Endothelial cell of umbilical vein (primary cell): ENCODE results near the gene SKAP1. TPM values are rescaled to one million over a fixed set of nuclear protein-coding genes. Genes with fewer than 3 reads are reported as not detected.

Experiments used
- BruUV-seq: library from RNA; stranded (reverse); fragments of 400-500 nt; replicated peaks from 2 replicates; lab custom pipeline; 2021; lab: Mats Ljungman, UMichigan
- CTCF ChIA-PET: fragments of 300-600, 350-600 bp; sonication (Branson Sonifier 250); formaldehyde crosslinking; loops from one replicate; lab custom pipeline; 2021; ENCODE audit warnings: antibody characterized with exemption, inconsistent platforms; lab: Charles Lee
- POLR2A ChIA-PET: fragments of 300-600, 350-600 bp; sonication (Branson Sonifier 250); formaldehyde crosslinking; loops from one replicate; lab custom pipeline; 2021; ENCODE audit warnings: antibody characterized with exemption, inconsistent platforms; lab: Charles Lee
- DNase-seq: peaks from one replicate; pipeline ENCODE4 v3.0.0-alpha.2; 2011; ENCODE audit warnings: low read depth, low spot score
- FAIRE-seq: peaks from 2 replicates; lab custom pipeline; 2011; peaks lifted over from hg19 to GRCh38; lab: Jason Lieb, UNC
- H2AFZ ChIP-seq: 2 replicates; pipeline ENCODE4 v1.6.0; 2012; ENCODE audit warnings: low read depth, low read length, control low read depth, inconsistent platforms
- H3K27ac ChIP-seq: 2 replicates; pipeline ENCODE4 v1.5.1; 2011; ENCODE audit warnings: low read depth, mild to moderate bottlenecking, control low read depth, low read length, moderate library complexity; ENCODE audit not compliant: insufficient read depth
- H3K27me3 ChIP-seq, 2 experiments: 2 replicates each; pipeline versions ENCODE4 v1.6.0 to v1.6.1; 2011; ENCODE audit warnings: low read length in 2 of 2, mixed read lengths in 1 of 2; ENCODE audit not compliant: control insufficient read depth in 2 of 2, insufficient read depth in 2 of 2
- H3K36me3 ChIP-seq, 2 experiments: 2 replicates in 1 of 2; 3 replicates in 1 of 2; pipeline ENCODE4 v1.5.1; 2011; ENCODE audit warnings: low read length in 2 of 2, mild to moderate bottlenecking in 1 of 2, moderate library complexity in 1 of 2; ENCODE audit not compliant: control insufficient read depth in 2 of 2, insufficient read depth in 2 of 2; ENCODE audit errors: extremely low read depth in 1 of 2
- H3K4me1 ChIP-seq: 3 replicates; pipeline ENCODE4 v1.5.1; 2011; ENCODE audit warnings: mild to moderate bottlenecking, low read length; ENCODE audit not compliant: control insufficient read depth, insufficient read depth; ENCODE audit errors: extremely low read depth
- H3K4me2 ChIP-seq: 2 replicates; pipeline ENCODE4 v1.6.1; 2011; ENCODE audit warnings: low read length, control low read depth, mixed read lengths; ENCODE audit not compliant: insufficient read depth
- H3K4me3 ChIP-seq, 3 experiments: fragments of 200-600 bp in 1 of 3; sonication (generic), shearing (Covaris generic) in 1 of 3; replicated peaks in 1 of 3; 2 replicates each; pipeline ENCODE4 v1.5.1; 2011 to 2016; ENCODE audit warnings: control low read depth in 3 of 3, low read length in 3 of 3, mild to moderate bottlenecking in 2 of 3, inconsistent platforms in 1 of 3, low read depth in 1 of 3, moderate library complexity in 1 of 3; ENCODE audit not compliant: insufficient read depth in 1 of 3
- H3K79me2 ChIP-seq: 2 replicates; pipeline ENCODE4 v1.6.0; 2012; ENCODE audit warnings: low read length, inconsistent platforms; ENCODE audit not compliant: control insufficient read depth, insufficient read depth
- H3K9ac ChIP-seq: replicated peaks from 2 replicates; pipeline ENCODE3; 2011; ENCODE audit warnings: low read length, control low read depth; ENCODE audit not compliant: insufficient read depth; ENCODE audit errors: extremely low read depth
- H3K9me1 ChIP-seq: replicated peaks from 3 replicates; pipeline ENCODE4 v1.6.0; 2011; ENCODE audit warnings: mild to moderate bottlenecking, low read length; ENCODE audit not compliant: control insufficient read depth, insufficient read depth; ENCODE audit errors: extremely low read depth
- H3K9me3 ChIP-seq: replicated peaks from 2 replicates; pipeline ENCODE4 v1.5.1; 2012; ENCODE audit warnings: low read length, inconsistent platforms; ENCODE audit not compliant: control insufficient read depth, insufficient read depth
- H4K20me1 ChIP-seq: replicated peaks from 2 replicates; pipeline ENCODE3; 2011; ENCODE audit warnings: mild to moderate bottlenecking, low read length; ENCODE audit not compliant: control insufficient read depth, insufficient read depth; ENCODE audit errors: extremely low read depth
- CTCF ChIP-seq, 2 donors: IDR thresholded peaks; 1 replicate in 1 of 2; 2 replicates in 1 of 2; pipeline ENCODE4 v1.5.1; 2011; ENCODE audit warnings: low read length in 2 of 2, mild to moderate bottlenecking in 2 of 2, moderate library complexity in 2 of 2, control low read depth in 1 of 2, inconsistent platforms in 1 of 2, low read depth in 1 of 2; ENCODE audit not compliant: insufficient read depth in 1 of 2; ENCODE audit errors: extremely low read depth in 1 of 2
- EZH2 ChIP-seq: IDR thresholded peaks from 2 replicates; pipeline ENCODE4 v1.6.1; 2012; ENCODE audit warnings: borderline replicate concordance, low read depth, mild to moderate bottlenecking, moderate library complexity, low read length, inconsistent platforms; ENCODE audit not compliant: severe bottlenecking
- FOS ChIP-seq: IDR thresholded peaks from 2 replicates; pipeline ENCODE4 v1.6.1; 2011; ENCODE audit warnings: mild to moderate bottlenecking, low read length, moderate library complexity, borderline replicate concordance; ENCODE audit not compliant: insufficient read depth
- GATA2 ChIP-seq: IDR thresholded peaks from 2 replicates; pipeline ENCODE4 v1.7.0; 2011; ENCODE audit warnings: low read depth, mild to moderate bottlenecking, moderate library complexity, mixed read lengths, low read length; ENCODE audit not compliant: insufficient read length, insufficient read depth
- JUN ChIP-seq: IDR thresholded peaks from 2 replicates; pipeline ENCODE4 v1.6.1; 2011; ENCODE audit warnings: borderline replicate concordance, low read depth; ENCODE audit not compliant: insufficient read length, insufficient read depth
- MAX ChIP-seq: IDR thresholded peaks from 2 replicates; pipeline ENCODE4 v1.6.1; 2011; ENCODE audit not compliant: insufficient read depth, insufficient read length
- MYC ChIP-seq: IDR thresholded peaks from one replicate; pipeline ENCODE4 v1.6.1; 2011; ENCODE audit warnings: mild to moderate bottlenecking, low read depth, low read length
- POLR2A ChIP-seq: IDR thresholded peaks from 2 replicates; pipeline ENCODE4 v1.6.1; 2012; ENCODE audit warnings: low read depth, mild to moderate bottlenecking, control low read depth, low read length
- POLR2AphosphoS5 ChIP-seq: IDR thresholded peaks from 2 replicates; pipeline ENCODE4 v1.6.1; 2012; ENCODE audit warnings: low read depth, mild to moderate bottlenecking, control low read depth, low read length, moderate library complexity; ENCODE audit not compliant: insufficient read depth
- dilution Hi-C: fragments of 300-500 bp; cut with MboI; formaldehyde crosslinking; loops from one replicate; pipeline ENCODE4 v1.15.0; 2019; ENCODE audit warnings: low sequenced_read_pairs; ENCODE audit not compliant: extremely low pct_ligation_motif_present
- intact Hi-C: fragments of 100-400 bp; cut with micrococcal nuclease; formaldehyde crosslinking; loops from one replicate; pipeline ENCODE4 v1.10.0; 2022
- polyA plus RNA-seq, 4 experiments: library from polyadenylated mRNA; depleted of rRNA in 3 of 4; stranded (reverse) in 3 of 4; unstranded in 1 of 4; fragments of >200 nt; gene quantifications; 2 replicates each; pipeline versions ENCODE4 v1.2.1 to v1.2.3, GENCODE V29; 2011 to 2012; ENCODE audit warnings: missing spikeins in 1 of 4
- total RNA-seq: library from RNA; stranded (reverse); gene quantifications from 2 replicates; pipeline ENCODE4 v1.2.3, GENCODE V29; 2021

SKAP1 gene
- total and polyA plus RNA-seq, 2 donors (not counting 3 experiments of a cell fraction or from before 2014, with no cell fraction given): 0.75 TPM; not detected in 1

- FAIRE-seq (no peak), DNase-seq (no peak)
- dilution Hi-C loops (no loop called here), intact Hi-C loops (no loop called here)
- Histone ChIP-seq H3K9me3 (no peaks in the 10 kb centered on the region), H3K4me2 (no peak overlapping the region), H2AFZ (no peak overlapping the region), H3K36me3 (no peaks in the 10 kb centered on the region), H3K4me3 (no peak overlapping the region), H4K20me1 (no peaks in the 10 kb centered on the region), H3K9ac (no peak overlapping the region), H3K27ac (no peak overlapping the region), H3K4me1 (no peaks in the 10 kb centered on the region), H3K79me2 (no peaks in the 10 kb centered on the region), H3K27me3 (peaks cover 14 to 35% of the 10 kb centered on the region in 2 experiments), H3K9me1 (peaks cover 2% of the 10 kb centered on the region)
- ChIA-PET CTCF (interaction anchor here (0.6 to 3.2 kb wide), 5 partner anchors 15 to 142 kb away, joined by 3 to 16 read pairs (median 3); no protein-coding TSS in a partner anchor), POLR2A (no interaction called here)
- TF ChIP-seq EZH2 (no peak), GATA2 (no peak), FOS (no peak), JUN (no peak), MAX (no peak), MYC (no peak), CTCF (IDR thresholded peaks at IDR 0.05; ENCODE audit: extremely low read depth in 1 of 2, insufficient read depth in 1 of 2, low read depth in 1 of 2, low read length in 2 of 2) (no peak), POLR2A (no peak), POLR2AphosphoS5 (no peak)
- no TSS peak for BruUV-seq
Observed at GRCh38 chr17:48472411-48473281, 42.6 kb upstream of the SKAP1 start.
